ENCODE measurements around the gene KCTD15. TPM values are rescaled to one million over a fixed set of nuclear protein-coding genes. Genes with fewer than 3 reads are reported as not detected.

KCTD15 gene
- total and polyA plus RNA-seq, 2 donors (not counting 1 experiment from before 2014, with no cell fraction given): 0.54 to 0.81 TPM

DNA sequence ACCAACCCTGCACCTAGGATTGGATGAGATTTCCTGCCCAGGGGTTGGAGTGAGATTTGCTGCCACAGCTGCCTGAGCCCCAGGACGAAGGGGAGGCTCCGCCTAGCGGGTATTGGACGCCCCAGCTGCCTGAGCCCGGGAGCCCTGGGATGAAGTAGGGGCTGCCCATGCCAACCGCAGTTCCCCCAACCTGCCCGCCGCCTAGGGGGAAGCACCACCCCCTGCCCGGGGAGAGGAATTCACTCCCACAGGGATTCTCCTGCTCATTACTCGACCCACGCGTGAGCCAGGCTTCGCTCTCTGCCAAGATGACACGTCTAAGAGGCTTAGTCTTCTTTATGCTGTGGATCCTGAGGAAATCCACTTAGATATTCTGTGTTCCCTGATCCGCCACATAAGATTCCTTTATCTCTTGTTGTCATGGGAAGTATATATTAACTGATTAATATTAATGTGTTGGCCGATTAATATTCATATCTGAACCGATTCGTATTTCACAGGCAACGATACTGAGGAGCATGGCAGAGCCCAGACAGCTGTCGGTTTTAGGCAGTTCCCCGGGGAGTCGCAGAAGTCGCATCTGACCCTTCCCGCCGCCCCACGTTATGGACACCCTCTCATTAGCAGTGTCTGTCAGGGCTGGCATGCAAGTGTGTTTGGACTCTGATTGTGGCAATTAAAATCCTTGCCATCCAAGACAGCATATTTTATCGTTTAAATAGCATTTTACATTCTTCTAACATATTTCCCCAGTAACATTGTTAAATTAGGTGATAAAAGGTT, 44.5 kb upstream of the KCTD15 start:
- Histone ChIP-seq H3K4me3 (ENCODE audit: control extremely low read depth in 1 of 5, extremely low read depth in 1 of 5, insufficient read depth in 1 of 5, low read depth in 2 of 5, low read length in 4 of 5) (no peak overlapping the region), H2AFZ (ENCODE audit: insufficient read depth, low read depth, low read length, poor library complexity, severe bottlenecking) (no peak overlapping the region), H3K9me3 (ENCODE audit: control extremely low read depth in 1 of 3, control insufficient read depth in 2 of 3, insufficient read depth in 1 of 3, low read length in 2 of 3) (peaks cover 0 to 3% (median 0%) of the 10 kb centered on the region in 3 donors), H3K4me2 (replicated peaks; ENCODE audit: low read depth, low read length, poor library complexity, severe bottlenecking) (no peak overlapping the region), H3K4me1 (ENCODE audit: control insufficient read depth in 2 of 2, insufficient read depth in 2 of 2, low read length in 2 of 2) (no peaks in the 10 kb centered on the region), H3K9ac (ENCODE audit: low read length) (no peak overlapping the region), H4K20me1 (ENCODE audit: control insufficient read depth, insufficient read depth, low read length, poor library complexity, severe bottlenecking) (no peaks in the 10 kb centered on the region), H3K36me3 (replicated peaks in 1 of 2; ENCODE audit: control extremely low read depth in 1 of 2, control insufficient read depth in 1 of 2, extremely low read depth in 1 of 2, insufficient read depth in 2 of 2, low read length in 1 of 2) (no peaks in the 10 kb centered on the region), H3K27me3 (replicated peaks in 1 of 4; ENCODE audit: control extremely low read depth in 1 of 4, control insufficient read depth in 3 of 4, insufficient read depth in 4 of 4, low read length in 3 of 4) (no peaks in the 10 kb centered on the region), H3K27ac (ENCODE audit: low read length in 2 of 2) (no peak overlapping the region), H3K79me2 (ENCODE audit: control insufficient read depth, insufficient read depth, low read length) (no peaks in the 10 kb centered on the region)
- Mint-ChIP-seq H3K27ac (no peak overlapping the region), H3K27me3 (peaks cover 4% of the 10 kb centered on the region), H3K9me3 (ENCODE audit: insufficient read depth) (no peaks in the 10 kb centered on the region), H3K4me3 (no peak overlapping the region), H3K4me1 (no peaks in the 10 kb centered on the region)
- TF ChIP-seq EZH2 (IDR thresholded peaks at IDR 0.05; ENCODE audit: borderline replicate concordance, insufficient read depth, low read depth, low read length, poor library complexity, severe bottlenecking): no peak
- no peak for TF ChIP-seq CTCF (IDR thresholded peaks at IDR 0.05)
- no peak for DNase-seq
- ATAC-seq (ENCODE audit: low read depth): no peak
- CTCF ChIA-PET: no interaction called here
- POLR2A ChIA-PET: no interaction called here
- intact Hi-C loops (cut with micrococcal nuclease): no loop called here
- WGBS (ENCODE audit: insufficient coverage): 81% methylated on average over 21 of the region's 27 CpGs

DNA sequence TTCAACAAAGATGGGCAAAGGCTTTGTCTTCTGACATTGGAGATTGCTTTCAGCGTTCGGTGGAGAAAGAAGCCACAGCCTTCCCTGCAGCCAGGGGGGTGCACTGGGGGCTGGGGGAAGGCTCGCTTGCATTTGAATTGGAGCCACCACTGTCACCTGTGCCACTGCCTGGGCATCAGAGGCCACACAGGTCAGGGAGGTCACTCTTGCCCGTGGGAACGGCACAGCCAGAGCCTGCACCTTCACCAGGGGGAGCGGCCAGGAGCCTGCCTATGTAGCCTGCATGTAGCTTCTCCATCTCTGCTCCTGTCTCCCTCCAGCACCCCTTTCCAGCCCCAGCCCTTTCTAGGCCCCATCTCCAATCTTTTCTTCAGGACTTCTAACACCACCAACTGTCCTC, 43.7 kb upstream of the KCTD15 start:
- Histone ChIP-seq H3K79me2 (ENCODE audit: control insufficient read depth, insufficient read depth, low read length) (no peaks in the 10 kb centered on the region), H3K27ac (ENCODE audit: low read length in 2 of 2) (no peak overlapping the region), H2AFZ (ENCODE audit: insufficient read depth, low read depth, low read length, poor library complexity, severe bottlenecking) (no peak overlapping the region), H4K20me1 (ENCODE audit: control insufficient read depth, insufficient read depth, low read length, poor library complexity, severe bottlenecking) (no peaks in the 10 kb centered on the region), H3K4me3 (ENCODE audit: control extremely low read depth in 1 of 5, extremely low read depth in 1 of 5, insufficient read depth in 1 of 5, low read depth in 2 of 5, low read length in 4 of 5) (no peak overlapping the region), H3K27me3 (replicated peaks in 1 of 4; ENCODE audit: control extremely low read depth in 1 of 4, control insufficient read depth in 3 of 4, insufficient read depth in 4 of 4, low read length in 3 of 4) (no peaks in the 10 kb centered on the region), H3K36me3 (replicated peaks in 1 of 2; ENCODE audit: control extremely low read depth in 1 of 2, control insufficient read depth in 1 of 2, extremely low read depth in 1 of 2, insufficient read depth in 2 of 2, low read length in 1 of 2) (no peaks in the 10 kb centered on the region), H3K9me3 (ENCODE audit: control extremely low read depth in 1 of 3, control insufficient read depth in 2 of 3, insufficient read depth in 1 of 3, low read length in 2 of 3) (peaks cover 0 to 3% (median 0%) of the 10 kb centered on the region in 3 donors), H3K4me1 (ENCODE audit: control insufficient read depth in 2 of 2, insufficient read depth in 2 of 2, low read length in 2 of 2) (no peaks in the 10 kb centered on the region), H3K4me2 (replicated peaks; ENCODE audit: low read depth, low read length, poor library complexity, severe bottlenecking) (no peak overlapping the region), H3K9ac (ENCODE audit: low read length) (no peak overlapping the region)
- H3K4me3 Mint-ChIP-seq: no peak overlapping the region
- WGBS (ENCODE audit: insufficient coverage): 84% methylated on average over 6 of the region's 6 CpGs
- H3K27me3 Mint-ChIP-seq: no peaks in the 10 kb centered on the region
- H3K27ac Mint-ChIP-seq: no peak overlapping the region
- ATAC-seq (ENCODE audit: low read depth) (no peak), DNase-seq (no peak)
- TF ChIP-seq EZH2 (IDR thresholded peaks at IDR 0.05; ENCODE audit: borderline replicate concordance, insufficient read depth, low read depth, low read length, poor library complexity, severe bottlenecking) (no peak), CTCF (IDR thresholded peaks at IDR 0.05) (no peak)
- no peaks in the 10 kb centered on the region for H3K9me3 Mint-ChIP-seq (ENCODE audit: insufficient read depth)
- ChIA-PET POLR2A (no interaction called here), CTCF (no interaction called here)
- H3K4me1 Mint-ChIP-seq: no peaks in the 10 kb centered on the region
- intact Hi-C loops (cut with micrococcal nuclease): no loop called here
